SK-N-SH (cell line): ENCODE results near the gene MT1M. TPM values are rescaled to one million over a fixed set of nuclear protein-coding genes. Genes with fewer than 3 reads are reported as not detected.

ENCODE experiments used
- CTCF ChIA-PET: fragments of 300-600, 350-600 bp; formaldehyde crosslinking; extraction: SDS; loops from one replicate; lab custom pipeline; 2021; lab: Yijun Ruan, JAX
- POLR2A ChIA-PET: fragments of 350-600 bp; sonication (Branson Sonifier 250); formaldehyde crosslinking; extraction: SDS; loops from one replicate; lab custom pipeline; 2020; ENCODE audit warnings: antibody characterized with exemption, inconsistent platforms; lab: Yijun Ruan, JAX
- DNase-seq: peaks from one replicate; pipeline ENCODE4 v3.0.0; 2012
- H2AFZ ChIP-seq: fragments of 200-600 bp; sonication (generic); 2 replicates; pipeline ENCODE4 v1.8.1; 2016; ENCODE audit warnings: antibody characterized with exemption, mild to moderate bottlenecking, low read depth
- H3F3A ChIP-seq: fragments of 200-600 bp; sonication (generic); replicated peaks from 2 replicates; pipeline ENCODE3; 2016; ENCODE audit warnings: antibody characterized with exemption, mild to moderate bottlenecking; ENCODE audit not compliant: insufficient read depth
- H3K27ac ChIP-seq, 2 experiments: fragments of 200-500 bp in 1 of 2; fragments of 200-600 bp in 1 of 2; sonication (Bioruptor generic) in 1 of 2; sonication (generic), shearing (Covaris generic) in 1 of 2; 2 replicates each; pipeline versions ENCODE4 v1.5.1 to v1.6.1; 2014 to 2016; ENCODE audit warnings: low read depth in 2 of 2, inconsistent platforms in 1 of 2, low read length in 1 of 2, mild to moderate bottlenecking in 1 of 2, mixed read lengths in 1 of 2
- H3K27me3 ChIP-seq: fragments of 200-600 bp; sonication (generic), shearing (Covaris generic); 2 replicates; pipeline ENCODE4 v1.6.1; 2016; ENCODE audit warnings: mixed run types; ENCODE audit not compliant: insufficient read depth
- H3K36me3 ChIP-seq, 2 experiments: fragments of 200-500 bp in 1 of 2; fragments of 200-600 bp in 1 of 2; sonication (Bioruptor generic) in 1 of 2; sonication (generic) in 1 of 2; replicated peaks in 1 of 2; 2 replicates each; pipeline versions ENCODE3 to v1.5.1; 2014 to 2016; ENCODE audit warnings: low read length in 1 of 2, mild to moderate bottlenecking in 1 of 2; ENCODE audit not compliant: insufficient read depth in 2 of 2, control insufficient read depth in 1 of 2
- H3K4me1 ChIP-seq, 2 experiments: fragments of 200-500 bp in 1 of 2; fragments of 200-600 bp in 1 of 2; sonication (Bioruptor generic) in 1 of 2; sonication (generic), shearing (Covaris generic) in 1 of 2; 2 replicates each; pipeline versions ENCODE4 v1.5.1 to v1.6.1; 2014 to 2016; ENCODE audit warnings: low read depth in 1 of 2, low read length in 1 of 2, mixed run types in 1 of 2; ENCODE audit not compliant: insufficient read depth in 2 of 2, control insufficient read depth in 1 of 2
- H3K4me2 ChIP-seq: fragments of 200-600 bp; sonication (generic), shearing (Covaris generic); 2 replicates; pipeline ENCODE4 v1.6.1; 2017; ENCODE audit warnings: mixed run types
- H3K4me3 ChIP-seq, 2 experiments: fragments of 200-500 bp in 1 of 2; fragments of 200-600 bp in 1 of 2; sonication (Bioruptor generic) in 1 of 2; sonication (generic), shearing (Covaris generic) in 1 of 2; 2 replicates each; pipeline versions ENCODE4 v1.5.1 to v1.8.1; 2014 to 2016; ENCODE audit warnings: low read depth in 2 of 2, inconsistent platforms in 1 of 2, low read length in 1 of 2, mild to moderate bottlenecking in 1 of 2, mixed read lengths in 1 of 2, moderate library complexity in 1 of 2
- H3K79me2 ChIP-seq: fragments of 200-600 bp; sonication (generic); 2 replicates; pipeline ENCODE4 v1.8.1; 2017; ENCODE audit warnings: mild to moderate bottlenecking; ENCODE audit not compliant: insufficient read depth
- H3K9ac ChIP-seq: fragments of 200-600 bp; sonication (generic); 2 replicates; pipeline ENCODE4 v1.6.1; 2017; ENCODE audit warnings: mixed run types
- H3K9me2 ChIP-seq: fragments of 200-600 bp; sonication (generic); 2 replicates; pipeline ENCODE4 v1.6.1; 2017; ENCODE audit warnings: mixed run types
- H3K9me3 ChIP-seq: fragments of 200-600 bp; sonication (generic); 2 replicates; pipeline ENCODE4 v1.6.1; 2017; ENCODE audit warnings: mixed run types, mild to moderate bottlenecking, moderate library complexity
- H4K20me1 ChIP-seq: fragments of 200-600 bp; sonication (generic); 2 replicates; pipeline ENCODE4 v1.6.1; 2017; ENCODE audit warnings: mild to moderate bottlenecking, mixed run types; ENCODE audit not compliant: insufficient read depth
- CHD2 ChIP-seq: fragments of 150-350 bp; IDR thresholded peaks from 2 replicates; pipeline ENCODE4 v1.6.1; 2018; ENCODE audit warnings: low read length; ENCODE audit not compliant: partially characterized antibody
- ELF1 ChIP-seq: IDR thresholded peaks from 2 replicates; pipeline ENCODE4 v1.4.0; 2012
- EZH2phosphoT487 ChIP-seq: fragments of 200-600 bp; sonication (generic); IDR thresholded peaks from 2 replicates; pipeline ENCODE4 v1.6.1; 2017; ENCODE audit warnings: low read depth, mixed run types, mild to moderate bottlenecking, antibody characterized with exemption, moderate library complexity, borderline replicate concordance
- FOXM1 ChIP-seq: IDR thresholded peaks from 2 replicates; pipeline ENCODE4 v1.4.0; 2012; ENCODE audit warnings: low read depth, mild to moderate bottlenecking
- GABPA ChIP-seq: IDR thresholded peaks from 2 replicates; pipeline ENCODE4 v1.4.0; 2012; ENCODE audit warnings: low read depth, mild to moderate bottlenecking
- MEF2A ChIP-seq: IDR thresholded peaks from 2 replicates; pipeline ENCODE4 v1.4.0; 2012; ENCODE audit warnings: low read depth, borderline replicate concordance
- MXI1 ChIP-seq: IDR thresholded peaks from 2 replicates; pipeline ENCODE4 v1.6.1; 2012; ENCODE audit warnings: mild to moderate bottlenecking, low read depth, low read length, improper control_type of control experiment
- NFIC ChIP-seq: IDR thresholded peaks from 2 replicates; pipeline ENCODE4 v1.4.0; 2012; ENCODE audit warnings: borderline replicate concordance
- POLR2AphosphoS5 ChIP-seq: IDR thresholded peaks from 2 replicates; pipeline ENCODE4 v1.6.1; 2012; ENCODE audit warnings: low read depth, low read length
- REST ChIP-seq: IDR thresholded peaks from 2 replicates; pipeline ENCODE4 v1.6.1; 2012; ENCODE audit warnings: mild to moderate bottlenecking, low read depth, low read length, moderate library complexity
- RFX5 ChIP-seq: IDR thresholded peaks from 2 replicates; pipeline ENCODE4 v1.6.1; 2012; ENCODE audit warnings: mild to moderate bottlenecking, improper control_type of control experiment, low read length
- SIN3A ChIP-seq: IDR thresholded peaks from 2 replicates; pipeline ENCODE4 v1.6.1; 2012; ENCODE audit warnings: low read depth, mild to moderate bottlenecking, low read length, moderate library complexity, borderline replicate concordance
- TCF12 ChIP-seq: IDR thresholded peaks from 2 replicates; pipeline ENCODE4 v1.4.0; 2012
- TEAD4 ChIP-seq: IDR thresholded peaks from 2 replicates; pipeline ENCODE4 v1.4.0; 2012; ENCODE audit warnings: mild to moderate bottlenecking, borderline replicate concordance; ENCODE audit not compliant: insufficient read depth
- USF1 ChIP-seq: IDR thresholded peaks from 2 replicates; pipeline ENCODE4 v1.4.0; 2012; ENCODE audit warnings: low read depth, borderline replicate concordance
- YY1 ChIP-seq: IDR thresholded peaks from 2 replicates; pipeline ENCODE4 v1.4.0; 2012; ENCODE audit warnings: low read depth, mild to moderate bottlenecking
- WGBS: methylation state at CpG from one replicate; pipeline ENCODE4 v1.1.6; 2017; ENCODE audit warnings: low lambda C conversion rate; 5-methylcytosine and 5-hydroxymethylcytosine counted together
- polyA plus RNA-seq, 3 experiments: library from polyadenylated mRNA; depleted of rRNA; stranded (reverse); fragments of >200 nt; gene quantifications; 2 replicates each; pipeline ENCODE4 v1.2.3, GENCODE V29; 2012
- TF ChIP-seq, protein P1 (sequence below): IDR thresholded peaks from 2 replicates; pipeline ENCODE4 v1.4.0; 2012; ENCODE audit warnings: low read depth, borderline replicate concordance
- TF ChIP-seq, protein P2 (sequence below): fragments of 200-600 bp; sonication (generic); IDR thresholded peaks from 2 replicates; pipeline ENCODE4 v1.6.1; 2017; ENCODE audit warnings: antibody characterized with exemption, mild to moderate bottlenecking, moderate library complexity
- TF ChIP-seq, protein P3 (sequence below): IDR thresholded peaks from 2 replicates; pipeline ENCODE4 v1.4.0; 2012; ENCODE audit warnings: low read depth
- TF ChIP-seq, protein P4 (sequence below): fragments of 150-350 bp; IDR thresholded peaks from 2 replicates; pipeline ENCODE4 v1.6.1; 2017; ENCODE audit warnings: antibody characterized with exemption, low read length, low read depth, borderline replicate concordance
- TF ChIP-seq, protein P5 (sequence below): fragments of 150-350 bp; IDR thresholded peaks from 2 replicates; pipeline ENCODE4 v1.6.1; 2016; ENCODE audit warnings: mild to moderate bottlenecking, low read depth, low read length

The MT1M gene
- polyA plus RNA-seq, 1 of the 3 experiments (the other 2 are of a cell fraction), result 1.3 TPM

- H3K9me3 ChIP-seq, result no peaks in the 10 kb centered on the region
- POLR2A ChIA-PET, result no interaction called here
- H3K36me3 ChIP-seq, result no peaks in the 10 kb centered on the region
- H3K4me1 ChIP-seq, result peaks cover 35 to 45% of the 10 kb centered on the region in 2 experiments; a peak in 3 of 4 replicates
- peak overlapping the region; percentile 43 for H2AFZ ChIP-seq
- no peaks in the 10 kb centered on the region; the same call in 1 of the 2 replicates for H4K20me1 ChIP-seq
- H3K4me2 ChIP-seq, result peak overlapping the region; percentile 88
- peaks cover 29% of the 10 kb centered on the region for H3K79me2 ChIP-seq
- H3F3A ChIP-seq, result peaks cover 54% of the 10 kb centered on the region
- peak overlapping the region; percentile 86 to 96 for H3K27ac ChIP-seq
- H3K4me3 ChIP-seq, result no peak overlapping the region
- H3K27me3 ChIP-seq, result no peaks in the 10 kb centered on the region
- 46% methylated on average over 8 of the region's 8 CpGs for whole genome bisulfite sequencing
- no peaks in the 10 kb centered on the region for H3K9me2 ChIP-seq
- peak overlapping the region; percentile 90 for H3K9ac ChIP-seq
- DNase-seq, result no peak
- CTCF ChIA-PET, result interaction anchor here (1.1 to 8.2 kb wide), 3 partner anchors 43 to 183 kb away, joined by 3 to 138 read pairs (median 3); no protein-coding TSS in a partner anchor
- TF ChIP-seq FOXM1 (no peak), RFX5 (no peak), POLR2AphosphoS5 (no peak), USF1 (no peak), CHD2 (no peak), ELF1 (no peak), GABPA (no peak), MXI1 (no peak), TCF12 (no peak; the same call in 1 of the 2 replicates), YY1 (no peak), MEF2A (no peak), EZH2phosphoT487 (no peak), NFIC (peak; percentile 62; the same call in 1 of the 2 replicates), REST (no peak), TEAD4 (no peak), SIN3A (no peak)
- TF ChIP-seq, protein P1, sequence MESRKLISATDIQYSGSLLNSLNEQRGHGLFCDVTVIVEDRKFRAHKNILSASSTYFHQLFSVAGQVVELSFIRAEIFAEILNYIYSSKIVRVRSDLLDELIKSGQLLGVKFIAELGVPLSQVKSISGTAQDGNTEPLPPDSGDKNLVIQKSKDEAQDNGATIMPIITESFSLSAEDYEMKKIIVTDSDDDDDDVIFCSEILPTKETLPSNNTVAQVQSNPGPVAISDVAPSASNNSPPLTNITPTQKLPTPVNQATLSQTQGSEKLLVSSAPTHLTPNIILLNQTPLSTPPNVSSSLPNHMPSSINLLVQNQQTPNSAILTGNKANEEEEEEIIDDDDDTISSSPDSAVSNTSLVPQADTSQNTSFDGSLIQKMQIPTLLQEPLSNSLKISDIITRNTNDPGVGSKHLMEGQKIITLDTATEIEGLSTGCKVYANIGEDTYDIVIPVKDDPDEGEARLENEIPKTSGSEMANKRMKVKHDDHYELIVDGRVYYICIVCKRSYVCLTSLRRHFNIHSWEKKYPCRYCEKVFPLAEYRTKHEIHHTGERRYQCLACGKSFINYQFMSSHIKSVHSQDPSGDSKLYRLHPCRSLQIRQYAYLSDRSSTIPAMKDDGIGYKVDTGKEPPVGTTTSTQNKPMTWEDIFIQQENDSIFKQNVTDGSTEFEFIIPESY, result no peak
- TF ChIP-seq, protein P2, sequence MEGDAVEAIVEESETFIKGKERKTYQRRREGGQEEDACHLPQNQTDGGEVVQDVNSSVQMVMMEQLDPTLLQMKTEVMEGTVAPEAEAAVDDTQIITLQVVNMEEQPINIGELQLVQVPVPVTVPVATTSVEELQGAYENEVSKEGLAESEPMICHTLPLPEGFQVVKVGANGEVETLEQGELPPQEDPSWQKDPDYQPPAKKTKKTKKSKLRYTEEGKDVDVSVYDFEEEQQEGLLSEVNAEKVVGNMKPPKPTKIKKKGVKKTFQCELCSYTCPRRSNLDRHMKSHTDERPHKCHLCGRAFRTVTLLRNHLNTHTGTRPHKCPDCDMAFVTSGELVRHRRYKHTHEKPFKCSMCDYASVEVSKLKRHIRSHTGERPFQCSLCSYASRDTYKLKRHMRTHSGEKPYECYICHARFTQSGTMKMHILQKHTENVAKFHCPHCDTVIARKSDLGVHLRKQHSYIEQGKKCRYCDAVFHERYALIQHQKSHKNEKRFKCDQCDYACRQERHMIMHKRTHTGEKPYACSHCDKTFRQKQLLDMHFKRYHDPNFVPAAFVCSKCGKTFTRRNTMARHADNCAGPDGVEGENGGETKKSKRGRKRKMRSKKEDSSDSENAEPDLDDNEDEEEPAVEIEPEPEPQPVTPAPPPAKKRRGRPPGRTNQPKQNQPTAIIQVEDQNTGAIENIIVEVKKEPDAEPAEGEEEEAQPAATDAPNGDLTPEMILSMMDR, result no peak
- TF ChIP-seq, protein P3, sequence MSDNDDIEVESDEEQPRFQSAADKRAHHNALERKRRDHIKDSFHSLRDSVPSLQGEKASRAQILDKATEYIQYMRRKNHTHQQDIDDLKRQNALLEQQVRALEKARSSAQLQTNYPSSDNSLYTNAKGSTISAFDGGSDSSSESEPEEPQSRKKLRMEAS, result no peak
- TF ChIP-seq, protein P4, sequence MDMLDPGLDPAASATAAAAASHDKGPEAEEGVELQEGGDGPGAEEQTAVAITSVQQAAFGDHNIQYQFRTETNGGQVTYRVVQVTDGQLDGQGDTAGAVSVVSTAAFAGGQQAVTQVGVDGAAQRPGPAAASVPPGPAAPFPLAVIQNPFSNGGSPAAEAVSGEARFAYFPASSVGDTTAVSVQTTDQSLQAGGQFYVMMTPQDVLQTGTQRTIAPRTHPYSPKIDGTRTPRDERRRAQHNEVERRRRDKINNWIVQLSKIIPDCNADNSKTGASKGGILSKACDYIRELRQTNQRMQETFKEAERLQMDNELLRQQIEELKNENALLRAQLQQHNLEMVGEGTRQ, result no peak
- TF ChIP-seq, protein P5, sequence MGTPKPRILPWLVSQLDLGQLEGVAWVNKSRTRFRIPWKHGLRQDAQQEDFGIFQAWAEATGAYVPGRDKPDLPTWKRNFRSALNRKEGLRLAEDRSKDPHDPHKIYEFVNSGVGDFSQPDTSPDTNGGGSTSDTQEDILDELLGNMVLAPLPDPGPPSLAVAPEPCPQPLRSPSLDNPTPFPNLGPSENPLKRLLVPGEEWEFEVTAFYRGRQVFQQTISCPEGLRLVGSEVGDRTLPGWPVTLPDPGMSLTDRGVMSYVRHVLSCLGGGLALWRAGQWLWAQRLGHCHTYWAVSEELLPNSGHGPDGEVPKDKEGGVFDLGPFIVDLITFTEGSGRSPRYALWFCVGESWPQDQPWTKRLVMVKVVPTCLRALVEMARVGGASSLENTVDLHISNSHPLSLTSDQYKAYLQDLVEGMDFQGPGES, result no peak
These were observed 25.9 kb upstream of the MT1M start for GRCh38 chr16:56606476-56607108.
